ENCODE measurements around the gene MTCH2. TPM values are rescaled to one million over a fixed set of nuclear protein-coding genes. Genes with fewer than 3 reads are reported as not detected.
"Not testable (repeated sequence)": the region's sequence is repeated elsewhere in the genome, so short reads cannot be mapped to it uniquely, and the experiment has no call there.

Gene MTCH2
- polyA plus RNA-seq, 1 donor (not counting 4 experiments of a cell fraction or from before 2014, with no cell fraction given) = 185 TPM

DNA sequence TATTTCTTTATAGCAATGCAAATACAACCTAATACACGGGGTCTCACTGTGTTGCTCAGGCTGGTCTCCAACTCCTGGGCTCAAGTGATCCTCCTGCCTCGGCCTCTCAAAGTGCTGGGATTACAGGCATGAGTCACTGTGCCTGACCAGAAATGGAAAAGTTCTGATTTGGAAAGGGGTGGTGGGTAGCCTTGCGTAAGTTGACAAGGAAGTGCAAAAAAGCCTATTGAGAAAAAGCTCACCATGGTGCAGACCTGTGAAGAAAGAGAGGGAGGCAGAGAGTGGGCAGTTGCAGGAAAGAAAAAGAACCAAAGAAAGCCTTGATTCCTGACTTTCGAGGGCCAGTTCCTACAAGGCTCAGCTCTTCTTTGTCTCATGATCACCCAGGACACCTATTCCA, 45.8 kb upstream of the MTCH2 start:
- no peak overlapping the region for H3K27ac ChIP-seq (ENCODE audit: control insufficient read depth, insufficient read depth, low read length)
- H3K4me2 ChIP-seq (ENCODE audit: control insufficient read depth, extremely low read depth, insufficient read depth, low read depth, low read length) = no peak overlapping the region
- DNase-seq (ENCODE audit: low read depth, low spot score) (no peak), FAIRE-seq (no peak)
- no peak overlapping the region for H3K4me3 ChIP-seq (ENCODE audit: control insufficient read depth in 2 of 3, extremely low read depth in 1 of 3, insufficient read depth in 2 of 3, low read depth in 1 of 3, low read length in 3 of 3)
- no peaks in the 10 kb centered on the region for H4K20me1 ChIP-seq (ENCODE audit: control insufficient read depth, extremely low read depth, insufficient read depth, low read length)
- H3K4me1 ChIP-seq (ENCODE audit: control insufficient read depth, extremely low read depth, insufficient read depth, low read length) = no peaks in the 10 kb centered on the region
- no peaks in the 10 kb centered on the region for H3K36me3 ChIP-seq (ENCODE audit: control insufficient read depth in 2 of 2, extremely low read depth in 1 of 2, insufficient read depth in 2 of 2, low read length in 2 of 2)
- H3K27me3 ChIP-seq (ENCODE audit: control insufficient read depth, extremely low read depth, insufficient read depth, low read length) = no peaks in the 10 kb centered on the region
- no peaks in the 10 kb centered on the region for H3K9me3 ChIP-seq (ENCODE audit: control insufficient read depth, low read depth, low read length)
- no peak overlapping the region for H3K9ac ChIP-seq (ENCODE audit: control insufficient read depth, extremely low read depth, insufficient read depth, low read length)
- no peaks in the 10 kb centered on the region for H3K79me2 ChIP-seq (ENCODE audit: control insufficient read depth, insufficient read depth, low read length)
- H3K9me1 ChIP-seq (ENCODE audit: control insufficient read depth, extremely low read depth, insufficient read depth, low read length) = no peaks in the 10 kb centered on the region
- TF ChIP-seq, protein P1, sequence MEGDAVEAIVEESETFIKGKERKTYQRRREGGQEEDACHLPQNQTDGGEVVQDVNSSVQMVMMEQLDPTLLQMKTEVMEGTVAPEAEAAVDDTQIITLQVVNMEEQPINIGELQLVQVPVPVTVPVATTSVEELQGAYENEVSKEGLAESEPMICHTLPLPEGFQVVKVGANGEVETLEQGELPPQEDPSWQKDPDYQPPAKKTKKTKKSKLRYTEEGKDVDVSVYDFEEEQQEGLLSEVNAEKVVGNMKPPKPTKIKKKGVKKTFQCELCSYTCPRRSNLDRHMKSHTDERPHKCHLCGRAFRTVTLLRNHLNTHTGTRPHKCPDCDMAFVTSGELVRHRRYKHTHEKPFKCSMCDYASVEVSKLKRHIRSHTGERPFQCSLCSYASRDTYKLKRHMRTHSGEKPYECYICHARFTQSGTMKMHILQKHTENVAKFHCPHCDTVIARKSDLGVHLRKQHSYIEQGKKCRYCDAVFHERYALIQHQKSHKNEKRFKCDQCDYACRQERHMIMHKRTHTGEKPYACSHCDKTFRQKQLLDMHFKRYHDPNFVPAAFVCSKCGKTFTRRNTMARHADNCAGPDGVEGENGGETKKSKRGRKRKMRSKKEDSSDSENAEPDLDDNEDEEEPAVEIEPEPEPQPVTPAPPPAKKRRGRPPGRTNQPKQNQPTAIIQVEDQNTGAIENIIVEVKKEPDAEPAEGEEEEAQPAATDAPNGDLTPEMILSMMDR (optimal IDR thresholded peaks at IDR 0.05 in 1 of 3, IDR thresholded peaks at IDR 0.05 in 1 of 3, conservative IDR thresholded peaks at IDR 0.05 in 1 of 3; ENCODE audit: extremely low read depth in 1 of 3, insufficient read depth in 2 of 3, low read length in 3 of 3) = no peak
- TF ChIP-seq EZH2 (IDR thresholded peaks at IDR 0.05; ENCODE audit: low read length) = no peak
- H2AFZ ChIP-seq (ENCODE audit: control insufficient read depth, low read length) = no peak overlapping the region
- dilution Hi-C loops (cut with MboI; ENCODE audit: extremely low pct_ligation_motif_present, low sequenced_read_pairs) = no loop called here

DNA sequence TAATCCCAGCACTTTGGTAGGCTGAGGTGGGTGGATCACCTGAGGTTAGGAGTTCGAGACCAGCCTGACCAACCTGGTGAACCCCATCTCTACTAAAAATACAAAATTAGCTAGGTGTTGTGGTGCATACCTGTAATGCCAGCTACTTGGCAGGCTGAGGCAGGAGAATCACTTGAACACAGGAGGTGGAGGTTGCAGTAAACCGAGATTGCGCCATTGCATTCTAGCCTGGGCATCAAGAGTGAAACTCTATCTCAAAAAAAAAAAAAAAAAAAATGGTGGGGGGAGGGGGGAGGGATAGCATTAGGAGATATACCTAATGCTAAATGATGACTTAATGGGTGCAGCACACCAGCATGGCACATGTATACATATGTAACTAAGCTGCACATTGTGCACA, 44.3 kb upstream of the MTCH2 start:
- dilution Hi-C loops (cut with MboI; ENCODE audit: extremely low pct_ligation_motif_present, low sequenced_read_pairs); H3K4me2 ChIP-seq (ENCODE audit: control insufficient read depth, extremely low read depth, insufficient read depth, low read depth, low read length); H3K9me1 ChIP-seq (ENCODE audit: control insufficient read depth, extremely low read depth, insufficient read depth, low read length); H3K27me3 ChIP-seq (ENCODE audit: control insufficient read depth, extremely low read depth, insufficient read depth, low read length); FAIRE-seq; H2AFZ ChIP-seq (ENCODE audit: control insufficient read depth, low read length); H3K9me3 ChIP-seq (ENCODE audit: control insufficient read depth, low read depth, low read length); H3K4me3 ChIP-seq (ENCODE audit: control insufficient read depth in 2 of 3, extremely low read depth in 1 of 3, insufficient read depth in 2 of 3, low read depth in 1 of 3, low read length in 3 of 3); DNase-seq (ENCODE audit: low read depth, low spot score); H3K27ac ChIP-seq (ENCODE audit: control insufficient read depth, insufficient read depth, low read length); H3K36me3 ChIP-seq (ENCODE audit: control insufficient read depth in 2 of 2, extremely low read depth in 1 of 2, insufficient read depth in 2 of 2, low read length in 2 of 2); H3K9ac ChIP-seq (ENCODE audit: control insufficient read depth, extremely low read depth, insufficient read depth, low read length); H3K79me2 ChIP-seq (ENCODE audit: control insufficient read depth, insufficient read depth, low read length); H4K20me1 ChIP-seq (ENCODE audit: control insufficient read depth, extremely low read depth, insufficient read depth, low read length); H3K4me1 ChIP-seq (ENCODE audit: control insufficient read depth, extremely low read depth, insufficient read depth, low read length): not testable (repeated sequence)

- H3K9ac ChIP-seq (ENCODE audit: control insufficient read depth, extremely low read depth, insufficient read depth, low read length) = no peak overlapping the region
- FAIRE-seq (no peak), DNase-seq (ENCODE audit: low read depth, low spot score) (no peak)
- TF ChIP-seq EZH2 (IDR thresholded peaks at IDR 0.05; ENCODE audit: low read length) = no peak
- H3K79me2 ChIP-seq (ENCODE audit: control insufficient read depth, insufficient read depth, low read length) = no peaks in the 10 kb centered on the region
- no peaks in the 10 kb centered on the region for H3K36me3 ChIP-seq (ENCODE audit: control insufficient read depth in 2 of 2, extremely low read depth in 1 of 2, insufficient read depth in 2 of 2, low read length in 2 of 2)
- H3K27me3 ChIP-seq (ENCODE audit: control insufficient read depth, extremely low read depth, insufficient read depth, low read length) = no peaks in the 10 kb centered on the region
- H3K4me2 ChIP-seq (ENCODE audit: control insufficient read depth, extremely low read depth, insufficient read depth, low read depth, low read length) = no peak overlapping the region
- H3K4me1 ChIP-seq (ENCODE audit: control insufficient read depth, extremely low read depth, insufficient read depth, low read length) = no peaks in the 10 kb centered on the region
- no peak overlapping the region for H3K27ac ChIP-seq (ENCODE audit: control insufficient read depth, insufficient read depth, low read length)
- H3K4me3 ChIP-seq (ENCODE audit: control insufficient read depth in 2 of 3, extremely low read depth in 1 of 3, insufficient read depth in 2 of 3, low read depth in 1 of 3, low read length in 3 of 3) = no peak overlapping the region
- H3K9me1 ChIP-seq (ENCODE audit: control insufficient read depth, extremely low read depth, insufficient read depth, low read length) = no peaks in the 10 kb centered on the region
- H2AFZ ChIP-seq (ENCODE audit: control insufficient read depth, low read length) = no peak overlapping the region
- no peaks in the 10 kb centered on the region for H4K20me1 ChIP-seq (ENCODE audit: control insufficient read depth, extremely low read depth, insufficient read depth, low read length)
- H3K9me3 ChIP-seq (ENCODE audit: control insufficient read depth, low read depth, low read length) = no peaks in the 10 kb centered on the region
- dilution Hi-C loops (cut with MboI; ENCODE audit: extremely low pct_ligation_motif_present, low sequenced_read_pairs) = no loop called here
These were observed 43.8 kb upstream of the MTCH2 start for GRCh38 chr11:47686151-47686550.

Measured in keratinocyte (primary cell).